ENCODE data around the gene CWH43. TPM values are rescaled to one million over a fixed set of nuclear protein-coding genes. Genes with fewer than 3 reads are reported as not detected.
A peak's percentile ranks its signal among the peaks of the same experiment; 100 is the strongest.
"Not testable (repeated sequence)": the region's sequence is repeated elsewhere in the genome, so short reads cannot be mapped to it uniquely, and the experiment has no call there.

CWH43 gene
- total RNA-seq, 3 donors from 2014 or later = not detected

GRCh38 chr4:49096627-49097026, 110.6 kb downstream of the CWH43 start:
- ATAC-seq = peak; percentile 36 to 41
- Mint-ChIP-seq H3K9me3 (peaks cover 63% of the 10 kb centered on the region), H3K36me3 (ENCODE audit: insufficient read depth) (peaks cover 16% of the 10 kb centered on the region)
- not testable (repeated sequence) for DNase-seq; H3K4me3 Mint-ChIP-seq; H3K27me3 Mint-ChIP-seq (ENCODE audit: low read depth); H3K4me1 Mint-ChIP-seq (ENCODE audit: low read depth)

- H3K36me3 Mint-ChIP-seq (ENCODE audit: insufficient read depth) = peaks cover 12% of the 10 kb centered on the region
- H3K4me3 Mint-ChIP-seq; H3K27me3 Mint-ChIP-seq (ENCODE audit: low read depth); DNase-seq; H3K4me1 Mint-ChIP-seq (ENCODE audit: low read depth): not testable (repeated sequence)
- peaks cover 59% of the 10 kb centered on the region for H3K9me3 Mint-ChIP-seq
- ATAC-seq = peak; percentile 13 to 21
These were observed 111.0 kb downstream of the CWH43 start for GRCh38 chr4:49097071-49097470.

- H3K9me3 Mint-ChIP-seq = peaks cover 58% of the 10 kb centered on the region
- ATAC-seq; H3K4me1 Mint-ChIP-seq (ENCODE audit: low read depth); DNase-seq; H3K4me3 Mint-ChIP-seq; H3K27me3 Mint-ChIP-seq (ENCODE audit: low read depth): not testable (repeated sequence)
- peaks cover 14% of the 10 kb centered on the region for H3K36me3 Mint-ChIP-seq (ENCODE audit: insufficient read depth)
These were observed 111.4 kb downstream of the CWH43 start for GRCh38 chr4:49097505-49097904.

GRCh38 chr4:49098034-49098759, 112.1 kb downstream of the CWH43 start:
- peaks cover 11% of the 10 kb centered on the region for H3K36me3 Mint-ChIP-seq (ENCODE audit: insufficient read depth)

GRCh38 chr4:49099831-49100444, 113.9 kb downstream of the CWH43 start:
- Mint-ChIP-seq H3K9me3 (peaks cover 72% of the 10 kb centered on the region), H3K36me3 (ENCODE audit: insufficient read depth) (peaks cover 14% of the 10 kb centered on the region)
- H3K4me3 Mint-ChIP-seq; H3K4me1 Mint-ChIP-seq (ENCODE audit: low read depth); DNase-seq; ATAC-seq; H3K27me3 Mint-ChIP-seq (ENCODE audit: low read depth): not testable (repeated sequence)

More at GRCh38 chr4:49098034-49098759, 112.1 kb downstream of the CWH43 start:
- H3K4me3 Mint-ChIP-seq; DNase-seq; H3K4me1 Mint-ChIP-seq (ENCODE audit: low read depth); H3K27me3 Mint-ChIP-seq (ENCODE audit: low read depth): not testable (repeated sequence)
- ATAC-seq = peak in 1 of 2 donors; percentile 14
- peaks cover 57% of the 10 kb centered on the region for H3K9me3 Mint-ChIP-seq

GRCh38 chr4:49102344-49102898, 116.3 kb downstream of the CWH43 start:
- peak in 1 of 2 donors; percentile 27 for ATAC-seq
- H3K27me3 Mint-ChIP-seq (ENCODE audit: low read depth); H3K4me3 Mint-ChIP-seq; DNase-seq; H3K4me1 Mint-ChIP-seq (ENCODE audit: low read depth): not testable (repeated sequence)
- Mint-ChIP-seq H3K9me3 (peaks cover 72% of the 10 kb centered on the region), H3K36me3 (ENCODE audit: insufficient read depth) (peaks cover 16% of the 10 kb centered on the region)

GRCh38 chr4:49103436-49104136, 117.5 kb downstream of the CWH43 start:
- not testable (repeated sequence) for ATAC-seq; H3K27me3 Mint-ChIP-seq (ENCODE audit: low read depth); H3K4me1 Mint-ChIP-seq (ENCODE audit: low read depth); H3K4me3 Mint-ChIP-seq; DNase-seq
- Mint-ChIP-seq H3K9me3 (peaks cover 72% of the 10 kb centered on the region), H3K36me3 (ENCODE audit: insufficient read depth) (peaks cover 22% of the 10 kb centered on the region)

- peaks cover 23% of the 10 kb centered on the region for H3K36me3 Mint-ChIP-seq (ENCODE audit: insufficient read depth)
- ATAC-seq; DNase-seq; H3K4me3 Mint-ChIP-seq; H3K4me1 Mint-ChIP-seq (ENCODE audit: low read depth); H3K27me3 Mint-ChIP-seq (ENCODE audit: low read depth): not testable (repeated sequence)
- H3K9me3 Mint-ChIP-seq = peaks cover 67% of the 10 kb centered on the region
These were observed 118.3 kb downstream of the CWH43 start for GRCh38 chr4:49104231-49104930.

- Mint-ChIP-seq H3K9me3 (peaks cover 66% of the 10 kb centered on the region), H3K36me3 (ENCODE audit: insufficient read depth) (peaks cover 27% of the 10 kb centered on the region)
- H3K27me3 Mint-ChIP-seq (ENCODE audit: low read depth); H3K4me3 Mint-ChIP-seq; H3K4me1 Mint-ChIP-seq (ENCODE audit: low read depth); ATAC-seq; DNase-seq: not testable (repeated sequence)
These were observed 119.3 kb downstream of the CWH43 start for GRCh38 chr4:49105248-49105904.

- H3K4me1 Mint-ChIP-seq (ENCODE audit: low read depth); H3K27me3 Mint-ChIP-seq (ENCODE audit: low read depth); DNase-seq; H3K4me3 Mint-ChIP-seq; ATAC-seq: not testable (repeated sequence)
- H3K9me3 Mint-ChIP-seq = peaks cover 69% of the 10 kb centered on the region
- peaks cover 27% of the 10 kb centered on the region for H3K36me3 Mint-ChIP-seq (ENCODE audit: insufficient read depth)
These were observed 121.2 kb downstream of the CWH43 start for GRCh38 chr4:49107262-49107661.

- peak; percentile 58 to 61 for ATAC-seq
- Mint-ChIP-seq H3K9me3 (peaks cover 61% of the 10 kb centered on the region), H3K36me3 (ENCODE audit: insufficient read depth) (peaks cover 25% of the 10 kb centered on the region)
- not testable (repeated sequence) for H3K4me1 Mint-ChIP-seq (ENCODE audit: low read depth); H3K4me3 Mint-ChIP-seq; DNase-seq; H3K27me3 Mint-ChIP-seq (ENCODE audit: low read depth)
These were observed 122.3 kb downstream of the CWH43 start for GRCh38 chr4:49108183-49108978.

GRCh38 chr4:49109567-49110166, 123.6 kb downstream of the CWH43 start:
- H3K4me1 Mint-ChIP-seq (ENCODE audit: low read depth); DNase-seq; H3K4me3 Mint-ChIP-seq; H3K27me3 Mint-ChIP-seq (ENCODE audit: low read depth): not testable (repeated sequence)
- Mint-ChIP-seq H3K9me3 (peaks cover 53% of the 10 kb centered on the region), H3K36me3 (ENCODE audit: insufficient read depth) (peaks cover 22% of the 10 kb centered on the region)
- ATAC-seq = peak; percentile 28 to 44

All from activated T-cell treated with anti-CD3 and anti-CD28 coated beads, Interleukin-2, amount 50 U/mL, for 4 hours (primary cell).